HG02642 (cell line): ENCODE data around the gene APOL4.
"Not testable (repeated sequence)": the region's sequence is repeated elsewhere in the genome, so short reads cannot be mapped to it uniquely, and the experiment has no call there.

ENCODE experiments used
- ATAC-seq: cut with Tn5 transposase; IDR thresholded peaks from one replicate; pipeline ENCODE4 v1.9.1; 2021; ENCODE audit warnings: mild to moderate bottlenecking; ENCODE audit not compliant: unreplicated experiment, poor library complexity

Gene APOL4

DNA sequence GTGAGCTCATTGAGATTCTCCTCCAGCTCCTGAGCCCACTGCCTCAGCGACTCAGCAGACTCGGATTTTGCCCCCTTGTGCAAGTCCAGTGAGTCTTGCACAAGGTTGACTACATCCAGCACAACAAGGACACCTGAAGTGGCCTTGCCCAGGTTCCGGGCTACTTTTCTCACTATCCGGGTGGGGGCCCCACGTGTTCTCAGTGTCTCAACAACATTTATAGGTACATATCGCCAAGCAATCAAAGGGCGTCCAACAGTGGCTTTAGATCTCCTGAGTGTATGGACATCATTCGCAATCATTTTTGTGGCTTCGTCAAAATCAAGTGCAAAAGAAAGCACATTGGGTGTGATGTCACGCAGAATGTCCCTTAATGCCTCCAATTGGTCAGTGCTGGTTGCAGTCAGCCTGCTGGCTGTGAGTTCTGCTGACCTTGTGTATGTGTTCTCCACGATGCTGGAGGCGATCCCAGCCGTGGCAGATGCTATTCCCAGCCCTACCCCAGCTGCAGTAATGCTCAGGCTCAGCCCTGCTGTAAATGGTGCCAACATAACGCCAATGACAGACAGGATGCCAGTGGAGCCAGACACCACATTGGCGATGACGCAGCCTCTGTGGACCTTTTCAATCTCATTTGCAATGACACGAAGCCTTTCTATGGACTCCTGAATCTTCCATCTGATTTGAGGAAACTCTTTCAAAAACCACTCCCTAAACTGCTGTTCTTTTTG, 10.3 kb downstream of the APOL4 start:
- no peak for ATAC-seq

DNA sequence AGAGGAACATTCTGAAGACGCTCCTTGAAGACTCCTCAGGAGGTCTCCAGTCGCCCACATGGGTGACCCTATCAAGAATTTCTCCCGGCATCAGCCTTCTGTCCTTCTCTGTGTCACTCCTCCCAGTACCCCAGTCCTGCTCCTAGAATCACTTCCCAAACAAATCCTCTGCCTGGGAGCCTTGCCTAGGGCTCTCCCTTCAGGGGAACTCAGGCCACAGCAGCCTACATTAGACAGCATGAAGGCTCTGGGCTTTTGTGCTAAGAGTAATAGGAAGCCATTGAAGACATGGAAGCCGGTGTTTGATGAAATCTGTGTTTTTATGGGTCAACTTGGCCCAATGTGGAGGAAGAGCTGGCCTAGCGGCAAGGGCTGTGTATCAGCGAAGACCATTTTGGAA, 13.7 kb downstream of the APOL4 start:
- ATAC-seq, result not testable (repeated sequence)

- no peak for ATAC-seq
Measured at GRCh38 chr22:36185828-36186624, 15.6 kb downstream of the APOL4 start.

DNA sequence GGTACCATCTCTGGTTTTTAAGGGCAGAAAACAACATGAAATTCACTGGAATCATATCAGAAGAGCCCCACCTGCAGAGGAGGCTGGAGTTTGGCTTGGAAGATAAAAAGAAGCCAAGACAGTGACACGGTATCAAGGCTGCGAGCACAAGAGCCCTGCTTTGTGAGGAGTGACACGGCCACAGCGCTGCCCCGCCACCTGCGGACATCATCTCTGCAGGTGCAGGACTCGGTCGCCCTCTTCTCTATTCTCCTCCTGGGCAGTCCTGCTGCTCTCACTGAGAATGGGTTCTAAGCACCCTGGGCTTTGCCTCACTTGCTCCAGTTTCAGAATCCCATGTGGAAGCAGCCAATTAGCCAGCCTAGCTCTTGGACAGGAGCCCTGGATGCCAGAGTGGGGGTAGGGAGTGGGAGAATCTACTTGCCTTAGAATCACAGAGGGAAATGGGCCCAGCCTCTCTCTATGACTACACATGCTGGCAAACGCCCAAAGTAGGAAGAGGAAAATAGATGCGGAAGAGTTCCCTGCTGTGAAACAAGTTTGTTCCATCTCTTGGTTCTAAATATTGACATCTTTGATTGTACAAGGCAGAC, 17.1 kb downstream of the APOL4 start:
- no peak for ATAC-seq

DNA sequence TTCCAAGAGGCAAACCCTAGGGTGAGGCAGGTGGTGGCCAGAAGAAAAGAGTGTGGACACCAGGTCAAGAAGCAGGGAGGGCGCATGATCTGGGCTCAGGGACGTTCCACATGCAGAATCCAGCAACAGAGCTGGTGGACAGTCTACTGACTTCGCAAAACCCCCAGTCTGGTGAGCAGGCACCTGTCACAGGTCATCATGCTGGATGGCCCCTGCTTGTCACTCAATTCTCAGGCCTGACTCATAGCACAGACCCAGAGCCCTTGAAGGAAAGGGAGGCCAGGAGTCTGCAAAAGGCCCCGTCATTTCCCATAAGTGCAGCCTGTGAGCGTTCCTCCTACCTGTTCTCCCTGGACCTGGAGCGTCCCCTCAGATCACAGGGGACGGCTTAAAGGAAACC, 18.2 kb downstream of the APOL4 start:
- ATAC-seq, result no peak

DNA sequence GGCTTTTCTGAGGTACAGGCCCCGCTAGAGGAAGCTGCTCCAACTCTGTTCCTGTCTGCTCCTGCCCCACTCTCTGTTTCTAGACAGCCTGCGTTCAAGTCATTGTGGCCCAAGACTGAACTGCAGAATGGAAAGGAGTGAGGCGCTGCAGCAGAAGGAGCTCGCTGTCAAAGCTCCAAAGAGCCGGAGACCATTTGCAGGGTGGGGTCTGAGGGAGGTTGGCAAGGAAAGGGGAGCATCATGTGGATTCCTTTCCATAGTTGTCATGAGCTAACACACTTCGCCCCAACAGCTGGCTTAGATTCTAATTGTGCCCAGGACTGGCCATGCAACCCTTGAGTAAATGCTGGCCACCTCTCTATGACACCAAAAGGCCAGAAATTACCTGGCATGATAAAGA, 18.8 kb downstream of the APOL4 start:
- no peak for ATAC-seq

DNA sequence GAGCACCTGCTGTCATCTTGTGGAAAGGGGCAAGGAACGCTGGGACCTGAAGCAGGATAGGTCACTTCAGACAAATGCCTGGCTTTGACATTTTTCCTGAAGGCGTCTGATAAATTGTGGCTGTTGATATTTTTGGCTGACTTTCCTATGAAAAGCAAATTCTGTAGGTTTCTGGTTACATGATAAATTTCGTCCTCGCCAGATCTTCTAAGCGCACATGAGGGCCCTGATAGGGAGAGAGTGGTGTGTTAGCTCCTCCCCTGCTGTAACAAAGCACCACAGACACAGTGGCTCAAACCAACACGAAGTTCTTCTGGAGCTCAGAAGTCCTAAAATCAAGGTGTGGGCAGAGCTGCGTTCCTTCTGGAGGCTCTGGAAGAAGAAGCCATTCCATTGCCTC, 19.6 kb downstream of the APOL4 start:
- ATAC-seq, result no peak

GRCh38 chr22:36180928-36181327, 20.7 kb downstream of the APOL4 start:
- ATAC-seq, result no peak

DNA sequence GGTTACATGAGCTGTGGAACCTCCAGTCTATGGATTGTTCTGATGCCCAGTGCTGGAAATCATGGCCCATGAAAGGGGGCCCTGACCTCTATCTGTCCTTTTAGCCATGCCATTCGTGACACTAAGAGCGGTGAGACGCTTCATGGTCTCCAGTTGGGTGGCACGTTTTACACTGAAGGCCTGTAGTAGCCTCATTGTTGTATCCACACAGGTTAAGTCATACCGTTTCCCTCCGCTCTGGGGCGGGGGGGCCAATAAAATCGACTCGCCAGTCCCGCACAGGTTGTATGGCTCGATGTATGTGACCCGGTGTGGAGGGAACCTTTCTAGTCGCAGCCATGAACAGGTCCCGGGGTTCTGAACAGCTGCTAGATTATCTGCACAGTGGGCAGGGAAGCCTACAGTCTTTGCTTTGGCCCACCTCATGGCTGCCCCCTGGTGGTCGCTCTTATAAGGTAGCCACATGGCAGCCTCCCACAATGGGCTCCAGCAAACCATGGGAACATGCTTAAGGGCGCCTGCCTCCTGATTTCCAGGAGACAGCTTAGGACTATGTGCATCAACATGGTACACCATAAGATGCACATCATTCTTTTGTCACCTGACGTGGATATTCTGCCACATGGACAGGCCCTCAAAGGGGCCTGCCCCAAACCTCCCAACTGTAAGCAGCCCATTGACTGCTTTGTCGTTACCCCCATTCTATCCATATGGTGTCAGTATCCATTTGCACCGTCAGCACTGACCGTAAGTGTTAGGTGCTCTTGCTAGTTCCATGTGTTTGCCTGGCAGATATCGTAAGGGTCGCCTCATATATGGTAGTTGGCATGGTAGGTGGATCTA, 21.4 kb downstream of the APOL4 start:
- no peak for ATAC-seq

- no peak for ATAC-seq
Measured at GRCh38 chr22:36177160-36177559, 24.4 kb downstream of the APOL4 start.

- ATAC-seq, result no peak
Measured at GRCh38 chr22:36175892-36176291, 25.7 kb downstream of the APOL4 start.

DNA sequence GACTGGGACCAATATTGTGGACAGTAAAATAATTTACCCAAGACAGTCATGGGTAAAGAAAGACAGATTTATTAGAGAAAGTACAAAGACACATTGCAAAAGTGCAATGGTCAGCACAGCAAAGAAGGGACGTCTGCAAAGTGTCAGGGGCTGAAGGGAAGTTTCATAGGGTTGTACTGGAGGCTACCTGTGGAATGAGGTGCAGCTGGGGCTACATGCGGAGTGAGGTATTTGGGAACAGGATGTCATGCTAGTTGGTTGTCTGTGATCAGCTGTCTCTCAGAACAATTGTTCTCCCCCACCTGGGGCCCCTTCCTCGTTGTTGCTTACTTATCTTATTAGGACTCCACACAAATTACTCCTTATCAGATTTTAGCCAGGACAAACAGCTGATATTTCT, 29.7 kb downstream of the APOL4 start:
- ATAC-seq, result no peak

DNA sequence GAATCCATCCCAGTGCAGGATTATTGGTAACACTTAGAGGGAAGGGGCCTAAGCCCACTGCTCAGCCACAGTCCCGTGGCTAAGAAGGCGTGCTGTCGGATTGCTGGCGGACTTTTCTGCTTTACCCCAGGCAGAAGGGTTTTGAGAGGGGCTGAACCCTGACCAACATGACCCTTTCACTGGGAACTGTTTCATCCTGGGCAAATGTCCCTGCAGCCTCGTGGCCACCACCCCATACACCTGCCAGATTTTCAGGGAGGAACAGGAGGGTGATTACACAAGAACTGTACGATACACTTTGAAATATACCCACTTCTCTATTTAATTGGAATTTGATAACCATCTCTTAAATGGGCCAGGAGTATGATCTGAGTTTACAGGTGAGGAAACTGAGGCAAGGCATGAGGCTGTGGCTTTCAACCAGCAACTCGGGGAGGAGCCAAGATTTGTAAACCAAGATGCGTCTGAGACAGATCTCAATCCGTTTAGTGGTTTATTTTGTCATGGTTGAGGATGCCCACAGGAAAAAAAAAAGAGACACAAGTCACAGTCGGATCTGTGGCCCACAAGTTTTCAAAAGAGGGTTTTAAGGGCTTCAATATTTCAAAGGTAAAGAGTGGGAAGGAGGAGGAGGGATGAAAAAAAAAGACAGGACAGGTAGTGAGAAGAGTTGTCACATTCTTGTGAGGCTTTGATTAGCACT, 34.9 kb downstream of the APOL4 start:
- ATAC-seq, result no peak

DNA sequence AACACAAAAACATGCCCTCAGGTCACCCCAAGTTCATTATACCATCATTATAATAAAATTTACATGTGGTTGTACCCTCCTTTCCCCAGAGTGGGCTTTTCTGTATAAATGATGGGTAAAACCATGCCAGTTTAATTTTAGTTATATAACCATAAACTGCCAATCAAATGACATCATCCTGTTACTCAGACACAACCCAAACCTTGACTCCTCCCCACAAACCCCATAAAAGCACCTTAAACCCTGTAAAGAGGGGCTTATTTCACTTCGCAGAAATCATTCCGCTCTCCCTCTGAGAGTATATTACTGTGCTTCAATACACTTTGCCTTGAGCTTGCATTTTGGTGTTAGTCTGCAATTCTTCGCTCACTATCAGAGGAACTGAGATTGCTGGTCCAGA, 35.5 kb downstream of the APOL4 start:
- ATAC-seq, result no peak

DNA sequence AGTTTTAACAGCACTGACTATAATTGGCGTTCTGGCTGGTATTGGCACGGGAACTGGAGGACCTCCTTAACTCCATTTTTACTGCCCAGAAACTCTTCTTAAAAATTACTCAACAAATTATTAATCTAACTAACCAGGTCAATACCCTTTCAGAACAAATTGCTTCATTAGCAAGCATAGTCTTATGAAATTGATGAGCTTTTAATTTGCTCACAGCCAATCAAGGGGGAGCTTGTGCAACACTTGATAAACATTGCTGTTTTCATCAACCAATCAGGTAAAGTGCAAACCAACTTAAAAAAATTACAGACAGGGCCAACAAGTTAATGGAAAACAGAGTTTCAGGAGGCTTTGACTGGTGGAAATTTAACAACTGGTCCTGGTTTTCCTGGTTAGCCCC, 36.5 kb downstream of the APOL4 start:
- no peak for ATAC-seq

DNA sequence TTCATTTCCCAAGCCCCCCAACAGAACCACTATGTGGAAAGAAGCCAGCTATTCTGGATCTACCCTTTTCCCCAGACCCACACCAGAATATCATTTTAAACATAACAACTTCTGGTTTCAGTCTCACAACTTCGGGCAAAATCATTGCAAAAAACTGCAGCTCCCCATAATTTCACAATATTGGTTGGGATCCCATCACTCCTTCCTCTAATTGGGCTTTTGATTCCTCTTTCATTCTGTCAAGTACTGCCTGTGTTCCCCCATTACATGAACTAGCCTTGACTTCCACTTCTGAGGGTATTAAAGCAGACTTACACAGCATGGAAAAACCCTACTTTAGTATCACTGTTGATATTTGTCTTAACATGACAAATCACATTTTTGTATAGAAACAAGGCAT, 37.0 kb downstream of the APOL4 start:
- no peak for ATAC-seq

DNA sequence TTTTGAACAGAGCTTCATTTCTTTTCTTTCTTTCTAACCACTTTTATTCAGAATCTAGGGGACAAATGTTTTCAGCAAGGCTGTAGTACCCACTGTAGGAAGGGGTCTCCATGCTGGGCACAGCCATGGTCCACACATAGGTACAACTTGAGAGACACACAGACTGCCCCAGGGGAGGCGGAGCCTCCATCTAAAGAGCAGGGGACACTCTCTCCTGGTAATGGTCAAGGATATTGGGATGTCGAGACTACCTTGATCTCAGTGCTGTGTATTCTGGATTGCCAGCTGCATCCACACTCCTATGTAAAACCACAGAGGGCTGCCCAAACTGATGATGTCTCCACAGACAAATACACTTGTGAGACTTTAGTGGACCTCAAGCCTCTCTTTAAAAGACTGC, 38.1 kb downstream of the APOL4 start:
- ATAC-seq, result no peak

- no peak for ATAC-seq
Measured at GRCh38 chr22:36162127-36163034, 39.2 kb downstream of the APOL4 start.

DNA sequence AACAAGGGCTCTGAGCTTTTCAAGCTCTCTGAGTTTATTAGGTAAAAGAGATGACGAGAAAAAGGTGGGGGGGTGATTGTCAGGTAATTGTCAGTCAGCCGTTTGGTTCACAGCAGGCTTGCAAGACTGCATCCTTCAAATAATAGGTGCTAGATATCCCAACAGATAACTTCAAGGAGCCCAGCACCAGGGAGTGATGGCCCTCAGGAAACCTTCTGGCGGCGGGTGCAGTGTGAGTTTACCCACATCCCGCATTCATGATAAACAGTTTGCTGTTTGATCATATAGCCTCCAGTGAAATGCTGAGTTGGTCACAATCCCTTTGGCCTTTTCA, 39.8 kb downstream of the APOL4 start:
- ATAC-seq, result not testable (repeated sequence)
